Measurements from ENCODE around the gene MANF. TPM values are rescaled to one million over a fixed set of nuclear protein-coding genes. Genes with fewer than 3 reads are reported as not detected.

MANF gene
- total and polyA plus RNA-seq, 4 donors, result 31.4 to 114 (median 84.2) TPM

DNA sequence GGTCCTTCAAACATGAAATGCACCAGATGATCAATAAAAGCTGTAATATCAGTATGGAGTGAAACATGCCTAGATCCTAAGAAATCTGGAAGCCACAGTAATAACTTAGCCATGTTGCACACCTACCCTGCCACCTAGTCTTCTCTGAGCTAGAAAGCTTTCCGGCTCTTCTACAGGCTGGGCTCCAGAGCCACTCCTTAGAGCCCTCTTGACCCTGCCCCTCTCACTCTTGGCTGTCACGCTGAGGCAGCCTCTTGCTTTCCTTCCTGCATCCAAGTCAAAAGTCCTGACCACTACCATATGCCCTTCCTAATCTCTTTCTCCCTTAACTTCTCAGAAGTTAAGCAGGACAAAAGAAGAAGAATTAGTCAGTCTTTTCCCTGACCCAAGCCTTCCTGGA is 23.7 kb downstream of the MANF start:
- Histone ChIP-seq H3K36me3 (ENCODE audit: control insufficient read depth, insufficient read depth, low read length) (peaks cover 16% of the 10 kb centered on the region), H3K9me3 (ENCODE audit: control insufficient read depth, insufficient read depth, low read length) (no peaks in the 10 kb centered on the region), H3K4me3 (ENCODE audit: low read depth, low read length) (no peak overlapping the region), H3K27me3 (ENCODE audit: control insufficient read depth, insufficient read depth, low read length) (no peaks in the 10 kb centered on the region), H3K27ac (ENCODE audit: low read depth, low read length) (no peak overlapping the region), H3K4me1 (ENCODE audit: control insufficient read depth, insufficient read depth, low read length) (no peaks in the 10 kb centered on the region)
- DNase-seq (ENCODE audit: low read depth in 4 of 6, low spot score in 6 of 6), result no peak
- WGBS (ENCODE audit: insufficient coverage), result 100% methylated on average over 2 of the region's 2 CpGs

DNA sequence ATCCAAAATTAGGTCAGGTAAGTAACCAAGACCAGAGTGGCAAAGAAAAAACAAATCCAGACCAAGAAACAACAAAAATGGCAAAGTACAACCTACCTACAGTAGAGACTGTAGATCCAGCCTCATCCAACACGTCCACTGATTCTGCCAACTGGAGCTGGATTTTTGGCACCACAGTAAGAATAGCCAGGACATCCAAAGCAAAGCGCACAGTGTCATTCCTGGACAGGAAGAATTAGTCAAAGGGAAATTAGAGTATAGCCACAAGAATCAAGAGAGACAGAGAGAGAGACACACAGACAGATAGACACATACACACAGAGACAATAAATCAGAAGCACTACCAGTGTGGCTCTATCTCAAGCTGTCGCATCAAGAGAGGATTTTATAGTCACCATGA is 37.1 kb downstream of the MANF start:
- Histone ChIP-seq H3K27ac (ENCODE audit: low read depth, low read length) (no peak overlapping the region), H3K36me3 (ENCODE audit: control insufficient read depth, insufficient read depth, low read length) (peaks cover 26% of the 10 kb centered on the region), H3K27me3 (ENCODE audit: control insufficient read depth, insufficient read depth, low read length) (no peaks in the 10 kb centered on the region), H3K4me3 (ENCODE audit: low read depth, low read length) (no peak overlapping the region), H3K4me1 (ENCODE audit: control insufficient read depth, insufficient read depth, low read length) (no peaks in the 10 kb centered on the region), H3K9me3 (ENCODE audit: control insufficient read depth, insufficient read depth, low read length) (no peaks in the 10 kb centered on the region)
- DNase-seq (ENCODE audit: low read depth in 4 of 6, low spot score in 6 of 6), result no peak
- WGBS (ENCODE audit: insufficient coverage), result 90% methylated on average over 2 of the region's 3 CpGs

DNA sequence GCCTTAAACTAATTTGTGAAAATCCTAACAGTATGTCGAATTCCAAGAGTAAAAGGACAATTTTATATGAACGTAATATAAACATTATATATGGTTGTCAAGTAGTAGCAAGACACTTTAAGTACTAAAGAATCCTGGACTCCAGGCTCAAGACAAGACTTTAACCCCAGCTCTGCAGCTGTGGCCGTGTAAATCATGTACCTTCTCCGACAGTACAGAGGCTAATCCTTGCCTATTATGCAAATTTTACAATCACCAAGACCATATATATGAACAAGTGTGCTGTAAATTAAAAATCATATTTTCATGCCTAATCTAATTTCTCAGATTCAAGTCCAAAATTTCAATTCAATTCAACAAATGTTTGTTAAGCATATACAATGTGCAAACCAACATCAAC is 41.8 kb downstream of the MANF start:
- no CpG with 5 or more reads among the region's 4 CpGs for WGBS (ENCODE audit: insufficient coverage)
- no peak for DNase-seq (ENCODE audit: low read depth in 4 of 6, low spot score in 6 of 6)
- no peak overlapping the region for H3K4me3 ChIP-seq (ENCODE audit: low read depth, low read length)
- no peak overlapping the region for H3K27ac ChIP-seq (ENCODE audit: low read depth, low read length)
- H3K9me3 ChIP-seq (ENCODE audit: control insufficient read depth, insufficient read depth, low read length), result no peaks in the 10 kb centered on the region
- H3K36me3 ChIP-seq (ENCODE audit: control insufficient read depth, insufficient read depth, low read length), result peaks cover 24% of the 10 kb centered on the region
- no peaks in the 10 kb centered on the region for H3K4me1 ChIP-seq (ENCODE audit: control insufficient read depth, insufficient read depth, low read length)
- H3K27me3 ChIP-seq (ENCODE audit: control insufficient read depth, insufficient read depth, low read length), result no peaks in the 10 kb centered on the region

DNA sequence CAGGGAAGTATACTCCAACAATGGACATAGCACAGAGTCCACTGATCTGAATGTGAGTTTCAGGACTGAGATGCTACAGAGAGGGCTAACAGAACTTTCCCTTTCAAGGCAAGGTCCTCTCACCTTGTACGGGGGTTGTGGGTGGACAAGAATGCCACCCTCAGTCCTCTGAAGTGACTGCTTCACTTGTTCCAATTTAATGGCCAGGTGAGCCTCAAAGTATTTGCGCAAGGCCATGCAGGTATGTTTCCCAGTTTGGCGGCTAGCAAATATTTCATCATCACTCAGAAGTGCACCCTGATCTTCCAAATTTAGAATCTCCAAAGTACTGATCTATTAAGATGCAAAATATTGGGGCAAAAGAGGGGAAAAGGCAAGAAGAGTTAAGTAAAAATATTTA is 44.0 kb downstream of the MANF start:
- H3K27me3 ChIP-seq (ENCODE audit: control insufficient read depth, insufficient read depth, low read length), result no peaks in the 10 kb centered on the region
- H3K9me3 ChIP-seq (ENCODE audit: control insufficient read depth, insufficient read depth, low read length), result no peaks in the 10 kb centered on the region
- WGBS (ENCODE audit: insufficient coverage), result 100% methylated on average over 1 of the region's 3 CpGs
- DNase-seq (ENCODE audit: low read depth in 4 of 6, low spot score in 6 of 6), result no peak
- no peaks in the 10 kb centered on the region for H3K4me1 ChIP-seq (ENCODE audit: control insufficient read depth, insufficient read depth, low read length)
- H3K27ac ChIP-seq (ENCODE audit: low read depth, low read length), result no peak overlapping the region
- H3K4me3 ChIP-seq (ENCODE audit: low read depth, low read length), result no peak overlapping the region
- peaks cover 28% of the 10 kb centered on the region for H3K36me3 ChIP-seq (ENCODE audit: control insufficient read depth, insufficient read depth, low read length)

DNA sequence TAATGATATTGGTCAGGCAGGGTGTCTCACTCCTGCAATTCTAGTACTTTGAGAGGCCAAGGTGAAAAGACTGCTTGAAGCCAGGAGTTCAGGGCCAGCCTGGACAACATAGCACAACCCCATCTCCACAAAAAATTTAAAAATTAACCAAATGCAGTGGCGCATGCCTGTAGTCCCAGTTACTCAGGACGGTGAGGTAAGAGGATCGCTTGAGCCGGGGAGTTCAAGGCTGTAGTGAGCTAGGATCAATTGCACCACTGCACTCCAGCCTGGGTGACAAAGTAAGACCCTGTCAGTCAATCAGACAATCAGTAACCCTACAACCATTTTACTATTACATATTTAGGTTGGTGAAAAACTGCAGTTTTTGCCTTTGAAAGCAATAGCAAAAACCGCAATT is 49.0 kb downstream of the MANF start:
- DNase-seq (ENCODE audit: low read depth in 4 of 6, low spot score in 6 of 6), result no peak
- Histone ChIP-seq H3K4me1 (ENCODE audit: control insufficient read depth, insufficient read depth, low read length) (no peaks in the 10 kb centered on the region), H3K36me3 (ENCODE audit: control insufficient read depth, insufficient read depth, low read length) (peaks cover 22% of the 10 kb centered on the region), H3K4me3 (ENCODE audit: low read depth, low read length) (no peak overlapping the region), H3K27me3 (ENCODE audit: control insufficient read depth, insufficient read depth, low read length) (no peaks in the 10 kb centered on the region), H3K9me3 (ENCODE audit: control insufficient read depth, insufficient read depth, low read length) (no peaks in the 10 kb centered on the region), H3K27ac (ENCODE audit: low read depth, low read length) (no peak overlapping the region)
- WGBS (ENCODE audit: insufficient coverage), result 100% methylated on average over 3 of the region's 5 CpGs

DNA sequence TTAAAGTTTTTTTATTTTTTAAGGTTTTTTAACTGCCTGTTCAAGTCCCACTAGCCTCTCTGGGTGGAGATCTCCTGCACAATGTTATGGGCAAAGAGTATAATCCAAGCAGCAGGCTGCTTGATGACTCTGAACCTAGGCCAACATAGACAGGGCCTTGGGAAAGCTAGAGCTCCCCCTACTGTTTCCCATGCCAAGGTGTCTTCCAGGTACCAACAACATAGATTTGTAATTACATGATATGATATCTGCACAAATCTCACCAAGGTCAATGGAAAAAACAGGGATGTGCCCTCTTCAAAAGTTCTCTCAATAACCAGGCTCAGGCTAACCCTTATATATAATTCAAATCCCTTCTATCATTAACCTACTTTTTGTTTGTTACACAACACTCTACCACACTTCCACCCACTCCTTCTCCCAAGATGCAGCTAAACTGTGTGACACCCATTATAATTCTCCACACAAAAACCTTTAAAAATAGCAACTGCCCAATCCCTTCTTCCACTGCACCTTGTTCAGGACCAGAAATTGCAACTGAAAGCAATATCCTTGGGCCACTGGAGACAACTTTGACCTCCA is 49.7 kb downstream of the MANF start:
- Histone ChIP-seq H3K4me3 (ENCODE audit: low read depth, low read length) (no peak overlapping the region), H3K27ac (ENCODE audit: low read depth, low read length) (no peak overlapping the region), H3K9me3 (ENCODE audit: control insufficient read depth, insufficient read depth, low read length) (no peaks in the 10 kb centered on the region), H3K27me3 (ENCODE audit: control insufficient read depth, insufficient read depth, low read length) (no peaks in the 10 kb centered on the region), H3K4me1 (ENCODE audit: control insufficient read depth, insufficient read depth, low read length) (no peaks in the 10 kb centered on the region), H3K36me3 (ENCODE audit: control insufficient read depth, insufficient read depth, low read length) (peaks cover 27% of the 10 kb centered on the region)
- peak in 3 of 6 donors; percentile 5 to 71 (median 71) for DNase-seq (ENCODE audit: low read depth in 4 of 6, low spot score in 6 of 6)

DNA sequence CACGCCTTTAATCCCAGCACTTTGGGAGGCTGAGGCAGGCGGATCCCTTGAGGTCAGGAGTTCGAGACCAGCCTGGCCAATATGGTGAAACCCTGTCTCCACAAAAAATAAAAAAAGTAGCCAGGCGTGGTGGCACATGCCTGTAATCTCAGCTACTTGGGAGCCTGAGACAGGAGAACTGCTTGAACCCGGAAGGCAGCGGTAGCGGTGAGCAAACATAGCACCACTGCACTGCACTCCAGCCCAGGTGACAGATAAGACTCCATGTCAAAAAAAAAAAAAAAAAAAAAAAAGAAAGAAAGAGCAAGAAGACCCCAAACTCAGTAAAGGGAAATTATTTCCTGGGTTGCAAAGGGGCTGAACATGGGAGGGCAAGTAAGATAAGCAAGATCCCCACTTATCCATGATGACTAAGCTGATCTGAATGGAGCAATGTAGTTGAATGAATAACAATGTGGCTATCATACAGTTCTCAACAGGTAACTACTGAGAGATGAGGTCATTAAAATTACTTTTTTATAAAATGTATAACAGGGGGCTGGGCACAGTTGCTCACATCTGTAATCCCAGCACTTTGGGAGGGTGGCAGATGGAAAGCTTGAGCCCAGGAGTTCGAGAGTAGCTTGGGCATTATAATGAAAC is 52.0 kb downstream of the MANF start:
- H3K36me3 ChIP-seq (ENCODE audit: control insufficient read depth, insufficient read depth, low read length), result peaks cover 23% of the 10 kb centered on the region
- WGBS (ENCODE audit: insufficient coverage), result 98% methylated on average over 6 of the region's 8 CpGs
- H3K27me3 ChIP-seq (ENCODE audit: control insufficient read depth, insufficient read depth, low read length), result no peaks in the 10 kb centered on the region
- H3K9me3 ChIP-seq (ENCODE audit: control insufficient read depth, insufficient read depth, low read length), result no peaks in the 10 kb centered on the region
- no peak overlapping the region for H3K4me3 ChIP-seq (ENCODE audit: low read depth, low read length)
- DNase-seq (ENCODE audit: low read depth in 4 of 6, low spot score in 6 of 6), result no peak
- no peak overlapping the region for H3K27ac ChIP-seq (ENCODE audit: low read depth, low read length)
- no peaks in the 10 kb centered on the region for H3K4me1 ChIP-seq (ENCODE audit: control insufficient read depth, insufficient read depth, low read length)

Other genes with a start within 250 kb of the MANF start
- gene RBM15B, start 6.0 kb downstream of the MANF start, total RNA-seq, result 10 to 100 TPM; 13.5 to 20.9 TPM
- gene RBM15B, start 6.0 kb downstream of the MANF start, polyA plus RNA-seq (ENCODE audit: insufficient read length in 2 of 2), result 10 to 100 TPM; 29.9 to 33.5 TPM
- 10 to 100 TPM; 15.2 to 15.4 TPM for gene DCAF1, start 114.7 kb downstream of the MANF start, total RNA-seq
- gene DCAF1, start 114.7 kb downstream of the MANF start, polyA plus RNA-seq (ENCODE audit: insufficient read length in 2 of 2), result 10 to 100 TPM; 16.5 to 18.4 TPM
- 10 to 100 TPM; 18.3 to 19.3 TPM for gene RAD54L2, start 153.4 kb downstream of the MANF start, total RNA-seq
- 10 to 100 TPM; 16.5 to 18.0 TPM for gene RAD54L2, start 153.4 kb downstream of the MANF start, polyA plus RNA-seq (ENCODE audit: insufficient read length in 2 of 2)

Measured in spinal cord (tissue), 10 donors.